ENCODE results near the gene USP10.

Gene USP10

GRCh38 chr16:84811529-84811928 is 111.7 kb downstream of the USP10 start:
- H3K4me1 ChIP-seq (ENCODE audit: control insufficient read depth, insufficient read depth, low read length), result no peaks in the 10 kb centered on the region
- no peak overlapping the region for H3K4me3 ChIP-seq (ENCODE audit: low read length)
- H3K36me3 ChIP-seq (ENCODE audit: control insufficient read depth, insufficient read depth, low read length), result no peaks in the 10 kb centered on the region

GRCh38 chr16:84813141-84813934 is 113.5 kb downstream of the USP10 start:
- H3K27me3 ChIP-seq (ENCODE audit: control insufficient read depth, insufficient read depth, low read length), result no peaks in the 10 kb centered on the region
- no peaks in the 10 kb centered on the region for H3K4me1 ChIP-seq (ENCODE audit: control insufficient read depth, insufficient read depth, low read length)
- no peaks in the 10 kb centered on the region for H3K9me3 ChIP-seq (ENCODE audit: control insufficient read depth, low read length)
- H3K9ac ChIP-seq (ENCODE audit: low read length), result no peak overlapping the region
- H3K36me3 ChIP-seq (ENCODE audit: control insufficient read depth, insufficient read depth, low read length), result no peaks in the 10 kb centered on the region
- H3K4me3 ChIP-seq (ENCODE audit: low read length), result no peak overlapping the region

More at GRCh38 chr16:84811529-84811928, 111.7 kb downstream of the USP10 start:
- no peak overlapping the region for H3K9ac ChIP-seq (ENCODE audit: low read length)
- H3K9me3 ChIP-seq (ENCODE audit: control insufficient read depth, low read length), result no peaks in the 10 kb centered on the region
- no peaks in the 10 kb centered on the region for H3K27me3 ChIP-seq (ENCODE audit: control insufficient read depth, insufficient read depth, low read length)

GRCh38 chr16:84815462-84815861 is 115.7 kb downstream of the USP10 start:
- H3K27me3 ChIP-seq (ENCODE audit: control insufficient read depth, insufficient read depth, low read length), result peaks cover 4% of the 10 kb centered on the region
- H3K36me3 ChIP-seq (ENCODE audit: control insufficient read depth, insufficient read depth, low read length), result no peaks in the 10 kb centered on the region
- H3K9me3 ChIP-seq (ENCODE audit: control insufficient read depth, low read length), result no peaks in the 10 kb centered on the region
- H3K4me1 ChIP-seq (ENCODE audit: control insufficient read depth, insufficient read depth, low read length), result peaks cover 6% of the 10 kb centered on the region
- H3K9ac ChIP-seq (ENCODE audit: low read length), result no peak overlapping the region
- no peak overlapping the region for H3K4me3 ChIP-seq (ENCODE audit: low read length)

- no peak overlapping the region for H3K4me3 ChIP-seq (ENCODE audit: low read length)
- H3K9ac ChIP-seq (ENCODE audit: low read length), result no peak overlapping the region
- peaks cover 12% of the 10 kb centered on the region for H3K4me1 ChIP-seq (ENCODE audit: control insufficient read depth, insufficient read depth, low read length)
- H3K36me3 ChIP-seq (ENCODE audit: control insufficient read depth, insufficient read depth, low read length), result no peaks in the 10 kb centered on the region
- no peaks in the 10 kb centered on the region for H3K9me3 ChIP-seq (ENCODE audit: control insufficient read depth, low read length)
- peaks cover 10% of the 10 kb centered on the region for H3K27me3 ChIP-seq (ENCODE audit: control insufficient read depth, insufficient read depth, low read length)
Observed at GRCh38 chr16:84816023-84816422, 116.2 kb downstream of the USP10 start.

- Histone ChIP-seq H3K9me3 (ENCODE audit: control insufficient read depth, low read length) (no peaks in the 10 kb centered on the region), H3K9ac (ENCODE audit: low read length) (no peak overlapping the region), H3K4me1 (ENCODE audit: control insufficient read depth, insufficient read depth, low read length) (peaks cover 16% of the 10 kb centered on the region), H3K27me3 (ENCODE audit: control insufficient read depth, insufficient read depth, low read length) (peaks cover 10% of the 10 kb centered on the region), H3K36me3 (ENCODE audit: control insufficient read depth, insufficient read depth, low read length) (no peaks in the 10 kb centered on the region), H3K4me3 (ENCODE audit: low read length) (no peak overlapping the region)
Observed at GRCh38 chr16:84816485-84816884, 116.7 kb downstream of the USP10 start.

DNA sequence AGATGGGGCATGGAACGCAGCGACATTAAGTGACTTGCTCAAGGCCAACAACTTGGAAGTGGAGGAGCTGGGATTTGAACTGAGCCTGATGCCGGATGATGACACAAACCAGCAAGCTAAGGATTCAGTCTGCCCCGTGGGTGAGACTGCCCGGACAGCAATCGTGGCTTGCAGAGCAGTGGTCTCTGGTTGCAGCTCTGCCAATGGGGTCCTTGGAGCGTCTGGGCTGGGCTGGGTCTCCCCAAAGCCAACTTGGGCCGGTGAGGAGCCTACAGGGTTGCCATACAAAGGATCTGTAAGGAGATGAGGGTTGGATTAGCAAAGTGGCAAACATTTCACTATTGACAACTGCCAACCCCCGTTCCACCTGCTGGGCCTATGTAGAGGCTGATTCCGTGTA is 117.4 kb downstream of the USP10 start:
- H3K9ac ChIP-seq (ENCODE audit: low read length), result no peak overlapping the region
- peaks cover 10% of the 10 kb centered on the region for H3K27me3 ChIP-seq (ENCODE audit: control insufficient read depth, insufficient read depth, low read length)
- H3K9me3 ChIP-seq (ENCODE audit: control insufficient read depth, low read length), result no peaks in the 10 kb centered on the region
- H3K4me3 ChIP-seq (ENCODE audit: low read length), result no peak overlapping the region
- peaks cover 22% of the 10 kb centered on the region for H3K4me1 ChIP-seq (ENCODE audit: control insufficient read depth, insufficient read depth, low read length)
- H3K36me3 ChIP-seq (ENCODE audit: control insufficient read depth, insufficient read depth, low read length), result no peaks in the 10 kb centered on the region

GRCh38 chr16:84817613-84818012 is 117.8 kb downstream of the USP10 start:
- peaks cover 10% of the 10 kb centered on the region for H3K27me3 ChIP-seq (ENCODE audit: control insufficient read depth, insufficient read depth, low read length)
- no peaks in the 10 kb centered on the region for H3K9me3 ChIP-seq (ENCODE audit: control insufficient read depth, low read length)
- no peak overlapping the region for H3K9ac ChIP-seq (ENCODE audit: low read length)
- peaks cover 22% of the 10 kb centered on the region for H3K4me1 ChIP-seq (ENCODE audit: control insufficient read depth, insufficient read depth, low read length)
- no peaks in the 10 kb centered on the region for H3K36me3 ChIP-seq (ENCODE audit: control insufficient read depth, insufficient read depth, low read length)
- no peak overlapping the region for H3K4me3 ChIP-seq (ENCODE audit: low read length)

GRCh38 chr16:84818133-84818532 is 118.3 kb downstream of the USP10 start:
- no peaks in the 10 kb centered on the region for H3K9me3 ChIP-seq (ENCODE audit: control insufficient read depth, low read length)
- peaks cover 10% of the 10 kb centered on the region for H3K27me3 ChIP-seq (ENCODE audit: control insufficient read depth, insufficient read depth, low read length)
- H3K9ac ChIP-seq (ENCODE audit: low read length), result no peak overlapping the region
- H3K36me3 ChIP-seq (ENCODE audit: control insufficient read depth, insufficient read depth, low read length), result no peaks in the 10 kb centered on the region
- no peak overlapping the region for H3K4me3 ChIP-seq (ENCODE audit: low read length)
- H3K4me1 ChIP-seq (ENCODE audit: control insufficient read depth, insufficient read depth, low read length), result peaks cover 22% of the 10 kb centered on the region

DNA sequence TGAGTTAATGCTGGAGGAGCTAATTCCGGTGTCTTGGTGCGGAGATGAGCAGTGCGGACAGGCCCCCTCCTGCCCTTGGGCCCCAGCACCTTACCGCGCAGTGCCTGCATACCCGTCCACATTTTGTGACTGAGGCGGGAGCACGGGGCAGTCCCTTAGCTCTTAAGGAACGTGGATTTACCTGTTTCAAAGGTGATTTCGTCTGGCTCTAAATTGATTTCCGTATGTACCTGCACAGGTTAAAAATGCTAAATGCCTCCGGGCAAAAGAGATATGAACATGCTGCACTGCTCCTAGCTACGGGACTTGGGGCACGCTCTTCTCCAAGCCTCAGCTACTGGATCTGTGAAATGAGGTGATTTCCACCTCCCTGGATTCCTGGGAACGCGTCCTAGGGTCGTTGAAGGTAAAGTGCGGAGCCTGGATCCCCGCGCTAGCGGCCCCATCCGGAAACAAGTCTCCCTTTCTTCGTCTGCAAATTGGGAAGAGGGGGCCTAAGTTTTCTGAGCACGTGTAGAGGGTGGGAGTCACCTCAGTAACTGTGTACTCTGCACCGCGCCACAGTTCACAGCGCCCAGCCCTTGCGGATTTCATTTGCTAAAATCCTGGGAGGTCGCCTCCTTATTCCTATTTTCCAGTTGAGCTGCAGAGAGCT is 119.3 kb downstream of the USP10 start:
- H3K36me3 ChIP-seq (ENCODE audit: control insufficient read depth, insufficient read depth, low read length), result no peaks in the 10 kb centered on the region
- H3K4me3 ChIP-seq (ENCODE audit: low read length), result no peak overlapping the region
- H3K27me3 ChIP-seq (ENCODE audit: control insufficient read depth, insufficient read depth, low read length), result peaks cover 10% of the 10 kb centered on the region
- peaks cover 22% of the 10 kb centered on the region for H3K4me1 ChIP-seq (ENCODE audit: control insufficient read depth, insufficient read depth, low read length)
- no peak overlapping the region for H3K9ac ChIP-seq (ENCODE audit: low read length)
- no peaks in the 10 kb centered on the region for H3K9me3 ChIP-seq (ENCODE audit: control insufficient read depth, low read length)

- peaks cover 10% of the 10 kb centered on the region for H3K27me3 ChIP-seq (ENCODE audit: control insufficient read depth, insufficient read depth, low read length)
Observed at GRCh38 chr16:84819644-84820304, 120.0 kb downstream of the USP10 start, which contains the start of gene CRISPLD2. Gene CRISPLD2 (plus strand): TSS chr16:84819985. CDS start chr16:84838496, 18,511 bp downstream.

GRCh38 chr16:84820305-84820684 is 120.5 kb downstream of the USP10 start:
- Histone ChIP-seq H3K27me3 (ENCODE audit: control insufficient read depth, insufficient read depth, low read length) (peaks cover 10% of the 10 kb centered on the region), H3K9me3 (ENCODE audit: control insufficient read depth, low read length) (no peaks in the 10 kb centered on the region), H3K36me3 (ENCODE audit: control insufficient read depth, insufficient read depth, low read length) (no peaks in the 10 kb centered on the region), H3K4me3 (ENCODE audit: low read length) (peak overlapping the region; percentile 42), H3K9ac (ENCODE audit: low read length) (peak overlapping the region; percentile 63), H3K4me1 (ENCODE audit: control insufficient read depth, insufficient read depth, low read length) (peaks cover 22% of the 10 kb centered on the region)

More at GRCh38 chr16:84819644-84820304, 120.0 kb downstream of the USP10 start, which contains the start of gene CRISPLD2:
- Histone ChIP-seq H3K36me3 (ENCODE audit: control insufficient read depth, insufficient read depth, low read length) (no peaks in the 10 kb centered on the region), H3K4me1 (ENCODE audit: control insufficient read depth, insufficient read depth, low read length) (peaks cover 22% of the 10 kb centered on the region), H3K9ac (ENCODE audit: low read length) (peak within 1 kb of the TSS; percentile 63), H3K9me3 (ENCODE audit: control insufficient read depth, low read length) (no peaks in the 10 kb centered on the region), H3K4me3 (ENCODE audit: low read length) (peak within 1 kb of the TSS; percentile 42)

DNA sequence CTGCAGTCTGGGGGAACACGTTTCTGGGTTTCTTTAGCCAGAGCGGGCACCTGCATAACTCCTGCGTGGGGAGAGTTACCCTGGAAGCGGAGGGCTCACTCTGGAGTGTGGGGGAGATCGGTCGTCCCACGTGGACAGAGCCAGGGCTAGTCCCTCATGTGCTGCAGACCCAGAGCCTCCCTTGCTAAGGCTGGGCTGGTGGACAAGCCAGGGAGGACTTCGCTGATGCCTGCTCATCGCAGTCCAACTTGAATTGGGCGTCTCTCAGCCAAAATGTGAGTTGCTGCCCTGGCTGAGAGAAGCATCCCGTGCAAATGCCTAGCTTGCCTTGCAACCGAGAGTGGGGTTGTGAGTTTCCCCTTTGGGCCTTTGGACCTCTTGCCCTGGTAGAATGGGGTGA is 121.0 kb downstream of the USP10 start:
- Histone ChIP-seq H3K4me1 (ENCODE audit: control insufficient read depth, insufficient read depth, low read length) (peaks cover 22% of the 10 kb centered on the region), H3K9ac (ENCODE audit: low read length) (peak overlapping the region; percentile 63), H3K36me3 (ENCODE audit: control insufficient read depth, insufficient read depth, low read length) (no peaks in the 10 kb centered on the region), H3K4me3 (ENCODE audit: low read length) (peak overlapping the region; percentile 42), H3K9me3 (ENCODE audit: control insufficient read depth, low read length) (no peaks in the 10 kb centered on the region), H3K27me3 (ENCODE audit: control insufficient read depth, insufficient read depth, low read length) (peaks cover 10% of the 10 kb centered on the region)

Measured in mucosa of stomach (tissue), 1 donor.